GM19351 (cell line): ENCODE measurements around the gene OR2A25.

Source experiments
- ATAC-seq: cut with Tn5 transposase; IDR thresholded peaks from one replicate; pipeline ENCODE4 v1.9.1; 2021; ENCODE audit warnings: mild to moderate bottlenecking, moderate library complexity; ENCODE audit not compliant: unreplicated experiment

The OR2A25 gene

DNA sequence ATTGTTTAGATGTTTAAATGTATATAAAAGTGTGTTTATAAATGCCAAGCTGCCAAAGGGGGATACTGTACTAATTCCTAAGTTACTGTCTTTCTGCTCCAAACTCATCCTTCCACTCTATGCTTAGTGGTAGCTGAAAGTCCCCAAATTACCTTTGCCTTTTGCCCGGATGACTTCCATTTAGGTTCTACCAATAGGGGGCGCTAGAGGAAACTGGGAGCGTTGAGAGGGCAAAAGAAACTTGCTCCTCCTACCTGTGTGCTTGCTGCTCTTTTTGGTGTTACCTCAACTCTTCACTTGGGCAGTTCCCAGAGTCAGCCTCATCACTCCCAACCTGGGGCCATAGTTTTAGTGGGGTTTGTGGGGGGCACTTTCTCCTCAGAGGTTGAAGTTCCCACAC is 5.9 kb upstream of the OR2A25 start:
- ATAC-seq: no peak

DNA sequence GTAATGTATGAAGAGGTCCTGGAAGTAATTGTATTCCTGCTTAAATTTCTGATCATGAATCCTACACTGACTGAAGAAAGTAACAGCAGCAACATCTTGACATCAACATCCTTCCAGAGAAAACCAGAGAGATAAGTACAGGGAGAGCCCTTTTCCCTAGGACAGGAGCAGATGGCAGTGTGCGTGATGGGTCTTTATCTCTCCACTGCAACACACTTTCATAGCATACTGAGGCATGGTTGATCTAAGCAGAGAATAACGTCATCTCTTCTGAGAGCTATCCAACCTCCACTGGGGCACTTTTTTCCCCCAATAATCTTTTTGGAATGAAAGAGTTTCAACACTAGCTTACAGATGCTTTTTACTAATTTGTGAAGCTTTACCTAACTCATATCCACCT is 342 bp downstream of the OR2A25 start:
- no peak for ATAC-seq

DNA sequence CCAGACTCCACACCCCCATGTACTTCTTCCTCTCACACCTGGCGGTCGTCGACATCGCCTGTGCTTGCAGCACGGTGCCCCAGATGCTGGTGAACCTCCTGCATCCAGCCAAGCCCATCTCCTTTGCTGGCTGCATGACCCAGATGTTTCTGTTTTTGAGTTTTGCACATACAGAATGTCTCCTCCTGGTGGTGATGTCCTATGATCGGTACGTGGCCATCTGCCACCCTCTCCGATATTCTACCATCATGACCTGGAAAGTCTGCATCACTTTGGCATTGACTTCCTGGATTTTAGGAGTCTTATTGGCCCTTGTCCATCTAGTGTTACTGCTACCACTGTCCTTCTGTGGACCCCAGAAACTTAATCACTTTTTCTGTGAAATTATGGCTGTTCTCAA is 4.8 kb downstream of the OR2A25 start:
- ATAC-seq: no peak

DNA sequence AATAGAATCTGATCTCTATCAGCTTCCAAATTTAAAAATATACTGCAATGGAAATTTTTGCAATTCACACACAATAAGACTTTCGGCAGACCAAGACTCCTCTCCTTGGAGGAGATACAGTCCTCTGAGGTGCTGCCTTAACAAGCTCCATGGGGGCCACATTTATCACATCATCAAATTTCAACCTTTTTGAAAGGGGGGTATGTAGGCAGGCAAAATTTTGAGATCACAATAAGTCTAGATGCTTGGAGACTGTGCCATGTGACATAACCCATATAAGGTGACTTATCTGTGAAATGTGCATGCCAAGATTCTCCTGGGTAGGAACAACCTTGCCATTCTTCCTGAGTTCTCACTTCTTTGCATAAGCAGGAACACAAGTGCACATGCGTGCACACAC is 16.4 kb downstream of the OR2A25 start, which contains the start of gene OR2A12:
Gene OR2A12 (plus strand): TSS at position 301 of the 400 bp plus-strand sequence. CDS start 8,830 bp downstream, outside the sequence.
- no peak for ATAC-seq

DNA sequence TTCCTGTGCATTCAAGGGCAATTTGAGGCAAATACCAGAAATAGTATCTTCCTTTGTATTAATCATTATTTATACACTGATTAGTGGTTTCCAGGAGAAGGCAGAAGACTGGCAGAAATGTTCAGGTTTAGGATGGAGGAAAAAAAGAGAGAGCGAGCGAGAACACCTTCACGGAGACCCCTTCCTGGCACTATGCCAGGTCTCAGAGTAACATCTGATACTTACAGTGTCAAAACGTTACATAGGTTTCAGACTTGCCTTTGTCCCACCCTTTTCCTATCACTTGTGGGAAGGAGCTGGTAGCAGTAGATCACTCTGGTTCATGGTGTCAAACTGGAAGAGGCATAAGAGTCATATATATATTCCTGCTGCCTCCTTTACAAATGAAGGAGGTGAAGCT is 17.1 kb downstream of the OR2A25 start:
- ATAC-seq: no peak

DNA sequence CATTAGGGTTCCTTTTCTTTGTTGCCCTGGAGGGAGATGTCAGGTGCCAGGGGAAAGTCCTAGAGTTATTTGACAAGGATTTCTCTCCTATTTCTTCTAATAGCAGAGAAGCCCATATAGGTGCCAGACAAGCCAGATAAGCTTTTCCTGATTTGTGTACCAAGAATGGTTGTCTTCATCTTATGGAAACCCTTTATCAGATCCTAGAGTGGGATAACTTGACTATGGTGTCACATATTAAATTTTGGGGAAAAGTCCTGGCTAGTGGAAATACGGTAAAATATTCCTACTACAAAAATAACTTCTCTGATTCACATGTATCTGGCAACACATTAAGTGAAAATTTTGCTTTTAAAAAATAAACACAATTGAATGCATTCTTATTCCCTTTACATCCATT is 17.6 kb downstream of the OR2A25 start:
- ATAC-seq: no peak

DNA sequence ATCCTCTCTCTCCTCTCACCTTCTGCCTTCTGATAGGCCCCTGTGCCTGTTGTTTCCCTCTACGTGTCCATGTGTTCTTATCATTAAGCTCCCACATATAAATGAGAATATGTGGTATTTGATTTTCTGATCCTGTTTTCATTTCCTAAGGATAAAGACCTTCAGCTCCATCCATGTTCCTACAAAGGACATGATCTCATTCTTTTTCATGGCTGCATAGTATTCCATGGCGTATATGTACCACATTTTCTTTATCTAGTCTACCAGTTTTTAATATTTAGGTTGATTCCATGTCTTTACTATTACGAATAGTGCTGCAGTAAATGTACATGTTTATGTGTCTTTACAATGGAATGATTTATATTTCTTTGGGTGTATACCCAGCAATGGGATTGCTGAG is 21.1 kb downstream of the OR2A25 start:
- no peak for ATAC-seq

- no peak for ATAC-seq
Observed at GRCh38 chr7:144098776-144099175, 29.2 kb downstream of the OR2A25 start.

DNA sequence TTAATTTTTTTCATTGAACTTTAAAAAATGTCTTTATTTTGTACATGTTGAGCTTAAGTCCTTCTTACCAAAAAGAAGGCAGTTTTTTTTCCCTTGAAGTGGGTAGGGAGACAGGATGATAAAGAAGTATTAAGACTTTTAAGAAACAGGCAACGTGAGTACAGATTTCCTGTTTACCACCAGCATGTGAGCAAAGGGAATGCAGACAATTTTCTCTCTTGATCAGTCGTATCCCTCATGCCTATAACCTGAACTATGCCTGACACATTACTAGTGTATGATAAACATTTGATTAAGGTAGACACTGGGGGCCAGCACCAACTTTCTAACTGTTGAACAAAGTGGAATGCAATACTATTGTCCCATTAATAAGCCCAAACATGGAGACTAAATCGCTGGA is 31.0 kb downstream of the OR2A25 start:
- no peak for ATAC-seq

DNA sequence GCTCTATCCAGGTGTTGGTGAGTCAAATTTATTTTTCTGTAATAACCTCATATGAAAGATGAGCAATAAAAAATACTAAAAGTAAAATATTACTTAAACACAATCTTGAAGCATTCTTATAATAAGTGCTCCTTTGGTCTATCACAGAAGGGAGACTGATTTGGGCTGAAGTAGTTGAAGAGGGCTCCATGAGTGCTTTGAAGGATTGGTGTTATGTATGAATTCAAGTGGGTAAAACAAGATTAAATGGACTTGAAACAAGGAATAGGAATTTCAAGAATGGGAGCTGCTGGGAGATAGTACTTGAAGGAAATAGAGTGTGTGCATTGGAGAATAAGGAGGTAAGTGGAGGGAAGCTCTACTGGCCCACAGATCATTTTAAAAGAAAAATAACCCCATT is 32.4 kb downstream of the OR2A25 start:
- no peak for ATAC-seq

- no peak for ATAC-seq
Observed at GRCh38 chr7:144105211-144105610, 35.6 kb downstream of the OR2A25 start.

DNA sequence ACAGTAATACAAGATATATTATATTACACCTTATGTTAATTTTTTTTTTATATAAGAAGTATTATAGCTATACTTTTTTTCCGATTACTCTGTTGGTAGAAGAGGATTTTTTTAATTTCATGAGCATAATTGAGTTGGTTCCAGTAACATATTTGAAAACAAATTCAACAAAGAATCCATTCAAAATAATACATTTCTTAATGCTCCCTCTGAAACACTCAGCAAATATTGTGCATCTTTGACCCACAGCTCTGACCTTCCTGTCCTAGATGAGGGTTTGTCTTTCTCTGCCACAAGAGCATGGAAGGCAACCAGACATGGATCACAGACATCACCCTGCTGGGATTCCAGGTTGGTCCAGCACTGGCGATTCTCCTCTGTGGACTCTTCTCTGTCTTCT is 39.7 kb downstream of the OR2A25 start, which contains the start of gene OR2A2:
Gene OR2A2 (plus strand): TSS at position 301 of the 400 bp plus-strand sequence. CDS start 0 bp downstream, at position 301.
- no peak for ATAC-seq

DNA sequence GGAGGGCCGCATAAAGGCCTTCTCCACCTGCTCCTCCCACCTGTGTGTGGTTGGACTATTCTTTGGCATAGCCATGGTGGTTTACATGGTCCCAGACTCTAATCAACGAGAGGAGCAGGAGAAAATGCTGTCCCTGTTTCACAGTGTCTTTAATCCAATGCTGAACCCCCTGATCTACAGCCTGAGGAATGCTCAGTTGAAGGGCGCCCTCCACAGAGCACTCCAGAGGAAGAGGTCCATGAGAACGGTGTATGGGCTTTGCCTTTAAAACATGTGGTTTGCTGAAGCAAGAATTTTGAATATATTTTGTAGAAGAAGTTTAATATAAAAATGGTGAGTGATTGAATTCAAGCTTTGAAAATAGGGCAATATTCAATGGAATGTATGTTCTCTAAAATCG is 40.7 kb downstream of the OR2A25 start:
- ATAC-seq: no peak

DNA sequence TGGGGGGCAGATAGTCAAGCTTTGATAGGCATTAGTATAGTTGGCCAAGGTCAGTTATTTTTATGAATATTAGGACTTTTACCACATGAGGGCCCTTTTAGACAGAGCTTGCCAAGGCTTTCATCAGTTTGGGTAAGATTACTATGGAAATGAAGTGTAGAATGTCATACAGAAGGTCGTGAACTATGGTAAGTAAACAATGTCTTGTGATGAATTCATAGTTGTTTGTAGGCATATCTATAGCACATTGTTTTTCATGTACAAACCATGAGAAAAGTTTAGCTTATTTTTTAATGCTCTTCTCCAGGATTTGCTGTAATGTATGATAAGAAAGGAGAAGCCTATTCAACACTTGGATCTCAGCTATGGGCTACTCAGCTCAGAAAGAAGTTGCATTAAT is 44.0 kb downstream of the OR2A25 start:
- ATAC-seq: no peak

GRCh38 chr7:144118341-144118740 is 48.7 kb downstream of the OR2A25 start:
- no peak for ATAC-seq

DNA sequence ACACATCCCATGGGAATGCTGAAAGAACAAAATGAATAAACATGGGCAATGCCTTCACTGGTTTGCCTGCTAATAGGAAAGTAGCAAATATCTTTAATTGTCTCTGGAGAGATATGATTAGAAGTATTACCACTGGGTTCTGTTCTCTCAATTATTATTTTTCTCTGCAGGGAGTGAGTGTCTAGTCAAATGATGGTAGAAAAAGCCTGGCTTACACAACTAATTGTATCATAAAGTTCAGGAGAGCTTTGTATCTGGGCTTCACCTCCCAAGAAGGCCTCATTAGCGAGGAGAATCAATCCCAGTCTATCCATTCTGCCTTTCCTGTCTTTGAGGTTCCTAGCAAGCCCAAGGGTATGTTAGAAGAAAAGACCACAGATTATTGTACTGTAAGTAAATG is 53.3 kb downstream of the OR2A25 start, which contains the start of gene OR2A14:
Gene OR2A14 (plus strand): TSS at position 301 of the 400 bp plus-strand sequence. CDS start 5,937 bp downstream, outside the sequence.
- ATAC-seq: no peak
